SK-N-SH treated with all-trans-retinoic acid at 6 μM for 48 hours (cell line): ENCODE results near the gene CAVIN1.

Experiments
- ARNTL ChIP-seq: fragments of 450-650 bp; formaldehyde crosslinking; IDR thresholded peaks from 2 replicates; pipeline ENCODE4 v1.5.0; 2020; ENCODE audit warnings: low read depth, mild to moderate bottlenecking, moderate library complexity, borderline replicate concordance
- GLIS3 ChIP-seq: fragments of 250-450 bp; sonication (Bioruptor Pico); IDR thresholded peaks from 2 replicates; pipeline ENCODE4 v1.5.0; 2020; ENCODE audit warnings: mild to moderate bottlenecking, moderate library complexity
- PPARA ChIP-seq: fragments of 250-450 bp; sonication (Bioruptor Pico); IDR thresholded peaks from 2 replicates; pipeline ENCODE4 v1.5.0; 2020; ENCODE audit warnings: mild to moderate bottlenecking, borderline replicate concordance
- ZFP30 ChIP-seq: fragments of 450-650 bp; formaldehyde crosslinking; IDR thresholded peaks from 2 replicates; pipeline ENCODE4 v1.5.0; 2022; ENCODE audit warnings: mild to moderate bottlenecking, moderate library complexity
- ZNF70 ChIP-seq: fragments of 450-650 bp; formaldehyde crosslinking; IDR thresholded peaks from 2 replicates; pipeline ENCODE4 v1.5.0; 2020; ENCODE audit warnings: mild to moderate bottlenecking, moderate library complexity
- TF ChIP-seq, protein P1 (sequence below): fragments of 250-450 bp; sonication (Bioruptor Pico); IDR thresholded peaks from 2 replicates; pipeline ENCODE4 v1.8.0; 2020; ENCODE audit warnings: mild to moderate bottlenecking, moderate library complexity, borderline replicate concordance

DNA sequence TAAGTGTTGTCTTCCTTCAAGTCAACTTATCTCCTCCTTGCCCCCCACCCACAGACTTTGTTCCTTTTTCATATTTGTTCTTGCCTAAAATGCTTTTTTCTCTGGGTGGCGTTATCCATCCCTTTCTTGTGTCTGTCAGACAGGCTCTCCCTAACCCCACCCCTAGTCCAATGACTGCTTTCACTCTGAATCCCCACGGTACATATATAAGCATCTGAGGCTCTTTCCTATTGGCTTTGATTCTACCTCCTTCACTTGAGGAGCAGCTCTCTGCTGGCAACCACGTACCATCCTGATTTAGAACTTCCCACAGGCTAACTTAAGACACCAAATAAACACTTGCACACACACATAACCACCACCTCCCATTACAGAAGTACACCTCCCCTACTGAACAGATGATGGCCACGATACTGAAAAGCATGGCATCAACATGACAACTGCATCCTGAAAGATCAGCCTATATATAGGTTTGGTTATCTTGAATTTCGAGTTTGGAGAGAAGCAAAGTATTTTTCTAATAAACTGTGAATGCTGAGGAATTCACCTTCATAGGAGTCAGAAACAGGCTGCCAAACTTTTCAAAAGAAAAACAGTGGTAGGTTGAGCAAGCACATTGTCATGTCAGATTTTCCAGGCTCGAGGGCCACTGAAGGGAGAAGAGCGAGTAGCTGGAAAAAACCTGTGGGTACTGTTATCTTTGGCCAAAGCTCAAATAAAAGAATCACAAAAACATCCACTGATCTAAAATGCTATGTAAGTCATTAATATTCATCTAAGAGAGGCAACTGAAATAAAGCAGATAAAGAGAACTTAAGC, 59.1 kb downstream of the CAVIN1 start:
- TF ChIP-seq PPARA (CRISPR knock-in tag) (no peak), ARNTL (CRISPR knock-in tag) (no peak), ZNF70 (CRISPR knock-in tag) (no peak), ZFP30 (CRISPR knock-in tag) (no peak), GLIS3 (no peak)
- TF ChIP-seq, protein P1, sequence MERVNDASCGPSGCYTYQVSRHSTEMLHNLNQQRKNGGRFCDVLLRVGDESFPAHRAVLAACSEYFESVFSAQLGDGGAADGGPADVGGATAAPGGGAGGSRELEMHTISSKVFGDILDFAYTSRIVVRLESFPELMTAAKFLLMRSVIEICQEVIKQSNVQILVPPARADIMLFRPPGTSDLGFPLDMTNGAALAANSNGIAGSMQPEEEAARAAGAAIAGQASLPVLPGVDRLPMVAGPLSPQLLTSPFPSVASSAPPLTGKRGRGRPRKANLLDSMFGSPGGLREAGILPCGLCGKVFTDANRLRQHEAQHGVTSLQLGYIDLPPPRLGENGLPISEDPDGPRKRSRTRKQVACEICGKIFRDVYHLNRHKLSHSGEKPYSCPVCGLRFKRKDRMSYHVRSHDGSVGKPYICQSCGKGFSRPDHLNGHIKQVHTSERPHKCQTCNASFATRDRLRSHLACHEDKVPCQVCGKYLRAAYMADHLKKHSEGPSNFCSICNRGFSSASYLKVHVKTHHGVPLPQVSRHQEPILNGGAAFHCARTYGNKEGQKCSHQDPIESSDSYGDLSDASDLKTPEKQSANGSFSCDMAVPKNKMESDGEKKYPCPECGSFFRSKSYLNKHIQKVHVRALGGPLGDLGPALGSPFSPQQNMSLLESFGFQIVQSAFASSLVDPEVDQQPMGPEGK (CRISPR knock-in tag) = no peak
